NCI-H1694 (cell line): ENCODE data around the gene FAM234B.

ENCODE experiments used
- DNase-seq: peaks from one replicate; lab custom pipeline; 2025; lab: John Stamatoyannopoulos, UW

Gene FAM234B, protein sequence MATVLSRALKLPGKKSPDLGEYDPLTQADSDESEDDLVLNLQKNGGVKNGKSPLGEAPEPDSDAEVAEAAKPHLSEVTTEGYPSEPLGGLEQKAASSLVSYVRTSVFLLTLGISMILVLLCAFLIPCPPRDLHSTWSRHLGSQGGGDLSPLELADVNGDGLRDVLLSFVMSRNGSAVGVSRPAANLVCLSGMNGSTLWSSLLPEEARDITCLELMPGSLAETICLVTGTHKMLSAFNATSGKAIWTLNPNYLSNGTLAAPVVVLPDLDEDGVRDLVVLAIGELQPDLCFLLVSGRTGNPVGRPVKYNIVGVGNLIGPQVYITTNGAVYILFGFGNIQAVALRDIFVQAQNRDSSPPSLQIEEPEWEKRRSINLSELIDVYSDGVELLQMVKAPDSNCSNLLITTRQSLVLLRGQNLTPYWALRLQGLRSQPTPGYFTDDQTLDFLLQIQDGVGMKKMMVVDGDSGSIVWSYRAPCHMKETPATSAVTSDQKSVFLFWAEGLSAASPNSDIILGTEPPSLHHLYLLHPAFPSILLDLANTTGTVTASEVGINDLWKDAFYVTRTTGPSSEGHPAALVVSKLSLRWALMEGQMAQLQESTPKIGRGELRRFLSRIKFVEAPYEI

DNA sequence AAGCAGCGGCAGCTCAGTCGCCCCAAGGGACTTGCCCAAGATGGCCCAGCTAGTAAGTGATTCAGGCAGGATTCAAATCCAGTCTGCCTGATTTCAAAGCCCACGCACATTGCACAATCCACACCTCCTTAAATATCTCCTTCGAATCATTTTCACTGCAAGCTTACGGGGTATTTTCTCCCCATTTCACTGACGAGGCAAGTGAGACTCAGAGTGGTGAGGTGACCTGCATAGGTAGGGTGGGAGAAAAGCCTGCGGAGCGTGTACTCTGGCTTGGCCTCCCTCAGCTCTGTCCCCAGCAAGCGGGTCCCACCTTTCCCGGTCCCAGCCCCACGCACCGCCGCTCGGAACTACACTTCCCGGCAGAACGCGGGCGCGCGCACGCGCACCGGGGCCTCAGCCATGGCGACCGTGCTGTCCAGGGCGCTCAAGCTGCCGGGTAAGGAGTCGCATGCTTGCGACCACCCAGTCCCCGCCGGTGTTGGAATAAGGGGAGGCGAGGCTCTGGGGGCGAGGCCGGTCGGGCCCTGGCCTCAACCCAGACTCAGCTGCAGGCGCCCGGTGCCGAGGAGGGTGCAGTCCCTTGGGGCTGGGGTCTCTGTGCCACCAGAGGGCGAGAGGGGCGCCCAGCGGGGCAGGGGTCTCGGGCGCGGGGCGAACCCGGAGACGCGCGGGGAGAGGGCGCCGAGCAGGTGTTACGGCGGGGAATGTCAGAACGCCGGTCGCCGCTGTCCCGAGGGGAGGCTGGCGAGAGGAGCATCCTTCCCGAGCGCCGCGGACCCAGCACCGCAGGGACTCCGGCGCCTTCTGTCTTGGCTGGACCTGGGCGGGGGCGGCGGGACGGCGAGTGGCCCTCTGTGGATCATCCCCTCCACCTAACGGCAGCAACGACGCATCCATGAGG, at the start of gene FAM234B:
Gene FAM234B (plus strand): TSS at position 380 of the 904 bp plus-strand sequence. CDS start 23 bp downstream, at position 403.
- DNase-seq: peak; percentile 33

DNA sequence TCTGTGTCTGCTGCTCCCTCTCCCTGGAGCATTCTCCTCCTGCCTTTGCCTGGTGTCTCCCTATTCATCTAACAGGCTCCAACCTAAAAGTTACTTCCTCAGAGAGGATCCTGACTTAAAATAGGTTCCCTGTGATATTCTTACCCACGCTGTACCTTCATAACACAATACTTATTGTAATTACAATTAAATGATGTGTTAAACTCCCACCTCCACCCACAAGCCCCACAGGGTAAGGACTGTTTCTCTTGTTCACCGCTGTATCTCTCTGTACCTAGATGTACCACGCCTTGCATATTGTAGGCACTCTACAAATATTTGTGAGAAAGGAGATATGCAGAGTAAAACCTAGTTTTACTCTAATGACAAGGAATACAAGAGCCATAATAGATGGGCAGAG, 49.1 kb upstream of the FAM234B start:
- DNase-seq: no peak

DNA sequence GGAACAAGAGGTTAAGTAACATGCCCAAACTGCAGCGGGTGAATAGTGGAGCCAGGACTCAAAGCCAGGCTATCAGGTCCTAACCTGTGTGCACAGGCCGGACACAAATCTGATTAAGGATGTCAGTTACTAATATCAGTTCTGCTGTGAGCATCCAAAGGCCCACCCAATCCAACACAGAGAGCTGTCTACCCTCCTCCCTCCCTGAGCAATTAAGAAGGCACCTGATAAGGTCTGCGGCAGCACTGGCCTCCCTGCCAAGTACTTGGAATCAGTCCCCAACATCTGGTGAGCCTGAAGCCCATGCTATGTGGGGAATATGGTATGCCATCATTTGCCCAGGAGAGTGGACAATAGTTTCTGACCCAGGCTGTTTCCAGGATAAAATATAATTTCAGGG, 48.0 kb upstream of the FAM234B start:
- no peak for DNase-seq

DNA sequence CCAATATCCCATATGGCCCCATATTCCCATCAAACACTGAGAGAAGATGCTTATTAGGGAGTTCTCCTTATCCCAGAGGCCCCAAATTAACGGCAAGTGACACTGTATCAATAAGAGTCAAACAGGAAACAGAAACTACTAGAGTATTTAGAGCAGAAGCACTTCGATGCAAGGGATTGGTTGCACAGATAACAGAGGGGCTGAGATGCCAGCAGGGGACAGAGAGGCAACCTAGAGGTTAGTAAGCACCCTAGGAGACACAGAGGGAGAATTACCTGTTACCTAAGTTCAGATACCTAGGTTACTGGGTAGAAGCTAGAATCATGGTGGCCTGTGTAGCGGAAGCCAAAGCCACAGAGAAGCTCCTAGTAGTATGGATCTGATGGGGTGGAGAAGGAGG, 47.0 kb upstream of the FAM234B start:
- DNase-seq: no peak

DNA sequence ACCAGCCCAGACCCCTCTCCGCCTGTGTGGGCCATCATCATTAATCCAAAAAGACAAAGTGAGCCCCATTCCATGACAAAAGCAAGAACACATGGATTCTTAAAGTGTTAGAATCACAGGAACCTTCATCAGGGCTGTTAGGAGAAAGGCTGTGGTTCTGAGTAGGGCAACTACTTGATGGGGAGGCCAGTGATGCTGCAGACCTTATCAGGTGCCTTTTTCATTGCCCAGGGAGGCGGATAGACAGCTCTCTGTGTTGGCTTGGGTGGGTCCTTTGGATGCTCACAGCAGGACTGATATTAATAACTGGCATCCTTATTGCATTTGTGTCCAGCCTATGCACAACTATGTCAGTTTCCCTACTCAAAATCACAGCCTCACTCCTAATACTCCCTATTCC, 46.4 kb upstream of the FAM234B start:
- no peak for DNase-seq

DNA sequence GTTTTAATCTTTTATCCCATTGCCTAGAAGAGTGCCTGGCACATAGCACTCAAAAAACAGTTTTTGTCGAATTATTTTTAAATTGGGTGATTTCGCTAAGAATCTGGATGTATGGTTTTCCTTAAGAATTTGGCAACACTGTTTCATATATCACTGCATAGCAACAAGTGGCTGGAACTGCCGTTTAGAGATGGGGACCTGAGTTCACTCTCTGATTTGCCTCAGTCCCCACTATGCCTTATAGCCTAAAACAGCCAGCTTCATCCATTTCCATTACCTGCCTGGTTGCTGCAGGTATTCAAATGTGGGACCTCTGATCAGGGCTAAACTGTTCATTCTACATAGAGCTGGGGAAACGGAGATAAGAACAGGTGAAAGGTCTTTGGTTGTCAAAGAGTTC, 45.9 kb upstream of the FAM234B start:
- DNase-seq: no peak

DNA sequence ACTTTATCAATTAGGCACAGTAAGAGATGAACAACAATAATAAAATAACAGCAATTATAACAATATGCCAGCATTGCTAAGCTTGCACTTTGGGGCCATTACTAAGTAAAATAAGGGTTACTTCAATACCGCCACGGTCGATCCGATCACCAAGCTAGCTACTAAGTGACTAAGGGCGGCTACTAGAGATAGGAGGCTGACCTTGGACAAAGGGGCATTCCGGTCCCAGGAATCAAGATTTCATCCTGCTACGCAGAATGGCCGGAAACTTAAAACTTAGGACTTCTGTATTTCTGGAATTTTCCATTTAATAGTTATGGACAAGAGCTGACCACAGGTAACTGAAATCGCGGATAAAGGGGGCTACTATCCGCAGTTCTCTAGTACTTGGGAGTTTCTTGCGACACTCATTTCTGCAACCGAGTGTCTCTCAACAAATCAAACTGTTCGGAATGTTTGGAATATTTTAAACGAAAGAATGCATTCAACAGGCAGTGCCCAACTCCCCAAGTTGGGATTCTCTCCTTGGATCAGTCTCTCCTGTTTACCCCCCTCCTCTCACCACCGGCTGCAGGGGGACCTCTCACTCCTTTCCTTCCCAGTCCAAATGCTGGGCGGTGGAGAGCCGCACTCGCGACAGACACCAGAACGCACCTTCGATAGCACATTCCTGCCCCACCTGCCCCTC, 44.8 kb upstream of the FAM234B start:
- DNase-seq: no peak

DNA sequence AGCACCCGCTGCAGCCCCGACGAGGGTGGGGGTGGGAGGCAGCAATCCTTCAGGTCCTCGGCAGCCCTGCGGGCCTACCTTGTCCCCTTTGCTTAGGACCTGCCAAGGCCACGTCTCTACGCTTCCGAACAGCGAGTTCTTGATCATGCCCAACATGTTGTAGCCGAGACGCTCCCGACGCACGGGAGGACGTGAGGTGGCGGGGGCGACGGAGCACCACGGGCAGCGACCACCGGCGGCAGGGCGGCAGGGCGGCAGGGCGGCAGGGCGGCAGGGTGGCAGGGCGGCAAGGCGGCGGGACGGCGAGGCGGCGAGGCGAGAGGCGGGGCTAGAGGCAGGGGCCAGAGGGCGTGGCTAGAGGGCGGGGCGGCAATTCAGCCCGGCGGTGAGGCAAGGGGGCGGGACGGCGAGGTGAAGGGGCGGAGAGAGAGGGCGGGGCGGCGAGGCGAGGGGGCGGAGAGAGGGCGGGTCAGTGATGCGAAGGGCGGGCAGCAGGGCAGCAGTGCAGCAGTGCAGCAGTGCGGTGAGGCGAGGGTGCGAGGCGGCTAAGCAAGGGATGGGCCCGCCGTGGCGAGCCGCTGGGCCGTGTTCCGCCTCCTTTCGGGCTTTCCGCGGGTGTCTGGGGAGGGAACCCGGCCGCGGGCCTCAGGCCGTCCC, 44.1 kb upstream of the FAM234B start, which contains the start of gene HEBP1:
Gene HEBP1 (minus strand): TSS at position 307 of the 657 bp plus-strand sequence. CDS start 151 bp downstream, at position 156.
- DNase-seq: peak; percentile 79

DNA sequence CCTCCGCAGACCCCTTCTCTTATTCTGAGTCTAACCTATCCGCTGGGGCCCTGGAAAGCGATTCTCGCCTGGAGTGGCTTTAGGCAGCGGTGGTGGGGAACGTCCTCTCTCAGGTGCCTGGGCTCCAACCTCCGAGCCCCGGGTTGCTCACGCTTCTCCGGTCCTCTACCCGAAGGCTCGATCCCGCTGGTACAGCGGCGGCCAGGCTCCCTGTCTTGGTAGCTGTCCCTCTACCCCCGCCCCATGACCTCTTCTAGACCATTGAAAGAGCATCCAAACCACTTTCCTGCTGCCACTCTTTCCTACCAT, 43.6 kb upstream of the FAM234B start:
- DNase-seq: no peak

DNA sequence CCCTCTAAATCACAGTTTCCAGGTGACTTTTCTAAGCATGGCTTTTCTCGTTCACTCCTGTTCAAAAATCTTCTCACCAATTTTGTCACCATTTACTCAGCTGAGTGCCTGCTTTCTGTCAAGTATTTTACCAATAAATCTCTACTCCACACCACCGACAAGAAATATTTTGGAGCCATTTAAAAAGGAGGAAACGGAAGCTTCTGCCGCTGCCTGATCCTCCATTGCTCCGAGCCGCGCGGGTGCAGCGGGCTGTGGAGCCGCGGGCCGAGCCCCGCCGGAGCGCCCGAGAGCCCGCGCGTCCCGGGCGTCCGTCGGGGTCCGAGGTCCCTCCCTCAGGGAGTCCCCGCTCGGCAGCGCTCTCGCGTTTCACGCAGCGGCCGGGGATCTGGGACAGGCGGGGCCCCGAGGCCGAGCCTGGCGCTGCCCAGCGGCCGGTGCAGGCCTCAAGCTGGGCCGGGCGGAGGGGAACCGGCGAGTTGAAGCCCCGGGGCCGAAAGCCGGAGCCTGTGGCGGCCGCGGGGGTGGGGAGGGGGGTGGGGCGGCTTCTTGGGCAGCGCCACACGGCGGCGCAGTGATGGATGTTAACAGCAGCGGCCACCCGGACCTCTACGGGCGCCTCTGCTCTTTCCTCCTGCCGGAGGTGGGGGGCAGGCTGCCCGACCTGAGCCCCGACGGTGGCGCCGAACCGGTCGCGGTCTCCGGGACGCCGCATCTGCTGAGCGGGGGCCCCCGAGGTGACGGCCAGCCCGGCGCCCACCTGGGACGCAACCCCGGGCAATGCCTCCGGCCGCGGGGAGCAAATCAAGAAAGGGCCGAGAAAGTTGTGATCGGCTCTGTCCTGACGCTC, 43.0 kb upstream of the FAM234B start:
- no peak for DNase-seq

DNA sequence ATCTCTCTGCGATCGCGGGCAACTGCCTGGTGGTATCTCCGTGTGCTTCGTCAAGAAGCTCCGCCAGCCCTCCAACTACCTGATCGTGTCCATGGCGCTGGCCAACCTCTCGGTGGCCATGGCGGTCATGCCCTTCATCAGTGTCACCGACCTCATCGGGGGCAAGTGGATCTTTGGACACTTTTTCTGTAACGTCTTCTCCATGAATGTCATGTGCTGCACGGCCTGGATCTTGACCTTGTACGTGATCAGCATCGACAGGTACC, 42.5 kb upstream of the FAM234B start:
- DNase-seq: no peak

DNA sequence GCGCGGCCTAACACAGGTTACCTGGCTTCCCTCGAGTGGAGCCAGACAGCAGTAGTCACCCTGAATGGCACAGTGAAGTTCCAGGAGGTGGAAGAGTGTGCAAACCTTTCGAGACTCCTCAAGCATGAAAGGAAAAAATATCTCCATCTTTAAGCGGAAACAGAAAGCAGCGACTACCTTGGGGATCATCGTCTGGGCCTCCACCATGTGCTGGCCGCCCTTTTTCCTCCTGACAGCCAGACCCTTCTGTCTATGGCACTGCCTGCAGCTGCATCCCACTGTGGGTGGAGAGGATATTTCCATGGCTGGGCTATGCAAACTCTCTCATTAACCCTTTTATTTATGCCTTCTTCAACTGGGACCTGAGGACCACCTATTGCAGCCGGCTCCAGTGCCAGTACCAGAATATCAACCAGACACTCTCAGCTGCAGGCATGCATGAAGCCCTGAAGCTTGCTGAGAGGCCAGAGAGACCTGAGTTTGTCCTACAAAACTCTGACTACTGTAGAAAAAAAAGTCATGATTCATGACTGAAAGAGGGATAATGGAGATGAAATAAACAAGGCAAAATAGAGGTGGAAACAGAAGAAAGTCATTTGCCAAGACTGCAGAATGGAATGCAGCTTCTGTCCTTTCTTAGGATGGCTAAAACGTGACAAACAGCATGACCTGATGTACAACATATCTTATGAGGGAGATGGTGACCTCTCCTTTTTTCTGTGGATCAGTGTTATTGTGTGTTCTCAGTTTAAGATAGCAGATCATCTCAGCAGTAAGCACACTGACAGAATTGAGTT, 41.7 kb upstream of the FAM234B start:
- no peak for DNase-seq

DNA sequence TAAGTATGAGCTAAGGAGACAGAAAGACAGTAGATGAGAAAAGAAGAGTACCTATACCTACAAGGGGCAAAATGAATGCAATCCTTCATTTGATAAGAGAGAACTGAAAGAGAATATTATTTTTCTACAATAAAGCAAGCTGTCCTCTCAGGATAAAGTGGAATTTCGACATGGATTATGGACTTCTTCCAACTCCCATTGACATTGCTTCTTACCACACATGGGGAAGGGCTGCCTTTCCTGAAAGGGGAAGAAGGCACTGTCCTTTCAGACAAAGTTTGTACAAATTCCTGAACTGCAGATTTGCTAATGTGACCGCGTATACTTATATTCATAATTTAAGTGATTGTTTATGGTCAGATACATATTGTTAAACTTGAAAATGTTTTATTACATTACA, 39.8 kb upstream of the FAM234B start:
- no peak for DNase-seq

DNA sequence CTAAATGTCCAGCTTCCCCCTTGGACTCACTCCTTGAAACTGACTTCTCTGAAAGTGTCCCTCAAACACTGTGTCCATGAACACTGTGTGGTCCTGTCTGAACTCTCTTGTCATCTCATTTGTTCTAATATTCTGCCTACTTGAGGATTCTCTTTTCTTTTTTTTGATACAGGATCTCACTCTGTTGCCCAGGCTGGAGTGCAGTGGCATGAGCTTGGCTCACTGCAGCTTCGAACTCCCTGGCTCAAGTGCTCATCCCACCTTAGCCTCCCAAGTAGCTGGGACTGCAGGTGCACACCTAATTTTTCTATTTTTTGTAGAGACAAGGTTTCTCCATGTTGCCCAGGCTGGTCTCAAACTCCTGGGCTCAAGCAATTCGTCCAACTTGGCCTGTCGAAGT, 39.2 kb upstream of the FAM234B start:
- no peak for DNase-seq

DNA sequence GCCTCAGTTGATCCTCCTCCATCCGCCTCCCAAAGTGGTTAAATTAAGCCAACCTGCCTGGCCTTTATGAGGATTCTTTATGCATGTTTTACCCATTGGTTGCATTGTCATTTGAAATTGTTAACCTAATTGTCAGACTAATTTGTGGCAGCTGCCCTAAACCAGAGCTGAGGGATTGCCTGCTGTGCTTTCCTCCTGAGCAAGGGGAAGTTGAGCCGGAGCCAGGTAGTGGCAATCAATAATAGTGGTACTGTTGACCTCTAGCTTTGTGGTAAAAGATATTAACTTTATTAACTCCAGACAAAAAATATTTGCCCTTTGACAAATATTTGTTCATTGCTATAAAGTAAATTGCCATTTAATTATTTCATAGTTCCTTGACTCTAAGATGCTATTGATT, 38.5 kb upstream of the FAM234B start:
- no peak for DNase-seq

DNA sequence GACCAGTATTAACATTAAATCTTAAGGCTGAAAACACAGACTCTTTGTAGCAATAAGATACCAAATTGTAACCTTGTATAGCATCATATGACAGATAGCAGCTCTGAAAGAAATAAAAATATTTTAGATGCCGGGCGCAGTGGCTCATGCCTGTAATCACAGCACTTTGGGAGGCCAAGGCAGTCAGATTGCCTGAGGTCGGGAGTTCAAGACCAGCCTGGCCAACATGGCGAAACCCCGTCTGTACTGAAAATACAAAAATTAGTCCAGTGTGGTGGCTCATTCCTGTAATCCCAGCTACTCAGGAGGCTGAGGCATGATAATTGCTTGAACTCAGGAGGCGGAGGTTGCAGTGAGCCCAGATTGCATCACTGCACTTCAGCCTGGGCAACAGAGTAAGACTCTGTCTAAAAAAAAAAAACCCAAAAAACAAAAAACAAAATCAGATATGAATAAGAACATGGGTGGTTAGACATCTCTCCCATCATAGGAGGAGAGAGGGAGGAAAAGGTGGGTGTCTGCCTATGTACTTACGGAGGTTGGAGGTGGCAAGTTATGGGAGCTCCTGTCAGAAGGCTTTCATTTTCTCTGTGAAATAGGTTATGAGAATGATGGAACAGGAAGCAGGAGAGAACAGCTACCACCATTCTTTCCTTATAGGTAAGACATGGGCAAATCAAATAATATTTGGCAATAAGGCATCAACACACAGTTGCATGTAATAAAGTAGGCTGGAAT, 36.5 kb upstream of the FAM234B start:
- DNase-seq: no peak

DNA sequence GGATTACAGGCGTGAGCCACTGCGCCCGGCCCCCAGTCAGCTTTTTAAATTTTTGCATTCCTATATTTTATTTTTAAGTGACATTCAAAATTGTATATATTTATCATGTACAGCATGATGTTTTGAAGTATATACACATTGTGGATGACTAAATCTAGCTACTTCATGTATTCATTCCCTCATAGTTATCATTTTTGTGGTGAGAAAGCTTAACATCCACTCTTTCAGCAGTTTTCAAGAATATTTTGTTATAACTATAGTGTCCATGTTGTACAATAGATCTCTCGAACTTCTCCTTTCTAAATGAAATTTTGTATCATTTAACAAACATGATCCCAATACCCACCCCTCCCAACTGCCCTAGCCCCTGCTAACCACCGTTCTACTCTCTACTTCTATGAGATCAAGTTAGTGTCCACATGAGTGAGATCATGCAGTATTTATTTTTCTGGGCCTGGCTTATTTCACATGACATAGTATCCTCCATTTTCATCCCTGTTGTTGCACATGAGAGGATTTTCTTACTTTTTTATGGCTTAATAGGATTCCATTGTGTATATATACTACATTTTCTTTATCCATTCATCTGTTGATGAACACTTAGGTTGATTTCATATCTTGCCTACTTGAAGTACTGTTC, 35.3 kb upstream of the FAM234B start:
- no peak for DNase-seq

DNA sequence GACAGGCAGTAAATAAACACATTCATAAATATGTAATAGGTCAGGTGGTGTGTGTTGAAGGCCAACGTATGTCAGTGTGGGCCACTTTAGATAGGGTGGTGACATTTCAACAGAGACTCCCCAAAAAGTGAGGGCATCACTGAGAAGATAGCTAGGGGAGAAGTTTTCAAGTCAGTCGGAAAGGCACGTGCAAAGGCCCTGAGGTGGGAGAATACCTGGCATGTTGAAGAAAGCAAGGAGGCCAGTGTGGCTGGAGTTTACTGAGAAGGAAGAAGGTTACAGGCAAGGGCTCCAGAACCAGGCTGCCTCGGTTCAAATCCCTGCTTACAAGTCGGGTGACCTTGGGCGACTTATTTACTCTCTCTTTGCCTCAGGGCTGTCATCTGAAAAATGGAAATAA, 33.1 kb upstream of the FAM234B start:
- no peak for DNase-seq

DNA sequence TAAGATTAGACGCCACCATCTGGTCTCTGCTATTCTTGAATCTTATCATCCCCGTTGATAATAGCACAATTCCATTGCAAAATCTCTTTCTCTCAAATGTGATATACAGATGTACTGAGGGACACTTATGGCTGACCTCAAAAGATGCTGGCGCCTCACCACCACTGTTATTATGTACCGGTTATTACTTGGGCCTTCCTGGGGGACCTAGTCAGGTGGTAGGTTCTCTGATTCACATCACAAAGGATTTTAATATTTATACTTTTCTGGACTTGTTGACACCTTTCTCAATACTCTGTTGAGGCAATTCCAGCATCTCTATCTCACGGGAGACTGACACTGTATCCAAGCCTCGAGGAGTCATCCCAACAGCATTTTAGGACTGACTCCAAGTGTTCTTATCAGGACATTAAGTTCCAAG, 21.3 kb upstream of the FAM234B start:
- no peak for DNase-seq
